ENCODE data around the gene ZNF689. TPM values are rescaled to one million over a fixed set of nuclear protein-coding genes. Genes with fewer than 3 reads are reported as not detected.

The ZNF689 gene
- polyA plus RNA-seq, 1 donor from 2014 or later, result 10.6 TPM

- no peak overlapping the region for H3K4me2 ChIP-seq (ENCODE audit: low read length)
- no peaks in the 10 kb centered on the region for H3F3A ChIP-seq (ENCODE audit: insufficient read depth, low read length, poor library complexity, severe bottlenecking)
- no peaks in the 10 kb centered on the region for H3K27me3 ChIP-seq (ENCODE audit: insufficient read depth, low read depth, low read length)
- no peaks in the 10 kb centered on the region for H4K20me1 ChIP-seq (ENCODE audit: insufficient read depth)
- peaks cover 10% of the 10 kb centered on the region for H3K79me2 ChIP-seq (replicated peaks; ENCODE audit: insufficient read depth, low read length)
- no peak overlapping the region for H3K27ac ChIP-seq (ENCODE audit: low read length)
- H3K9me2 ChIP-seq (ENCODE audit: insufficient read depth, low read length), result no peaks in the 10 kb centered on the region
- no peak overlapping the region for H3K4me3 ChIP-seq (ENCODE audit: low read length)
- H3K9ac ChIP-seq (ENCODE audit: low read length), result no peak overlapping the region
- H3K9me3 ChIP-seq (ENCODE audit: low read length), result no peaks in the 10 kb centered on the region
- TF ChIP-seq RAD21 (conservative IDR thresholded peaks at IDR 0.05), result no peak
- TF ChIP-seq POLR2AphosphoS5 (IDR thresholded peaks at IDR 0.05), result no peak
- TF ChIP-seq CTCF (IDR thresholded peaks at IDR 0.05; ENCODE audit: poor library complexity, severe bottlenecking), result no peak
- no peaks in the 10 kb centered on the region for H3K36me3 ChIP-seq (ENCODE audit: insufficient read depth, low read length)
- H2AFZ ChIP-seq (ENCODE audit: low read depth, low read length), result no peak overlapping the region
Observed at GRCh38 chr16:30605158-30605557, 5.0 kb downstream of the ZNF689 start.

- H3F3A ChIP-seq (ENCODE audit: insufficient read depth, low read length, poor library complexity, severe bottlenecking), result no peaks in the 10 kb centered on the region
- no peaks in the 10 kb centered on the region for H3K36me3 ChIP-seq (ENCODE audit: insufficient read depth, low read length)
- H3K9ac ChIP-seq (ENCODE audit: low read length), result no peak overlapping the region
- H3K4me3 ChIP-seq (ENCODE audit: low read length), result no peak overlapping the region
- no peaks in the 10 kb centered on the region for H3K27me3 ChIP-seq (ENCODE audit: insufficient read depth, low read depth, low read length)
- peaks cover 9% of the 10 kb centered on the region for H3K79me2 ChIP-seq (replicated peaks; ENCODE audit: insufficient read depth, low read length)
- H2AFZ ChIP-seq (ENCODE audit: low read depth, low read length), result no peak overlapping the region
- no peaks in the 10 kb centered on the region for H4K20me1 ChIP-seq (ENCODE audit: insufficient read depth)
- no peak for TF ChIP-seq EZH2 (IDR thresholded peaks at IDR 0.05; ENCODE audit: borderline replicate concordance, insufficient read depth, low read length, poor library complexity, severe bottlenecking)
- no peak for TF ChIP-seq TAF1 (IDR thresholded peaks at IDR 0.05; ENCODE audit: low read depth)
- no peak for TF ChIP-seq REST (IDR thresholded peaks at IDR 0.05; ENCODE audit: borderline replicate concordance)
- no peak for TF ChIP-seq RAD21 (conservative IDR thresholded peaks at IDR 0.05)
- TF ChIP-seq CTCF (IDR thresholded peaks at IDR 0.05; ENCODE audit: poor library complexity, severe bottlenecking), result no peak
- TF ChIP-seq POLR2AphosphoS5 (IDR thresholded peaks at IDR 0.05), result no peak
- no peak for TF ChIP-seq EP300 (conservative IDR thresholded peaks at IDR 0.05; ENCODE audit: poor library complexity, severe bottlenecking)
- no peaks in the 10 kb centered on the region for H3K9me3 ChIP-seq (ENCODE audit: low read length)
- H3K4me2 ChIP-seq (ENCODE audit: low read length), result no peak overlapping the region
- H3K27ac ChIP-seq (ENCODE audit: low read length), result no peak overlapping the region
- H3K9me2 ChIP-seq (ENCODE audit: insufficient read depth, low read length), result no peaks in the 10 kb centered on the region
Observed at GRCh38 chr16:30604316-30604947, 5.8 kb downstream of the ZNF689 start.
